Measurements from ENCODE around the gene ENOX1.

Gene ENOX1

GRCh38 chr13:43529796-43530195, 257.0 kb downstream of the ENOX1 start:
- DNase-seq: no peak

GRCh38 chr13:43528992-43529391, 257.8 kb downstream of the ENOX1 start:
- DNase-seq: no peak

GRCh38 chr13:43522788-43523187, 264.0 kb downstream of the ENOX1 start:
- DNase-seq: no peak

GRCh38 chr13:43520351-43520750, 266.4 kb downstream of the ENOX1 start:
- DNase-seq: no peak

- DNase-seq: no peak
Measured at GRCh38 chr13:43518833-43519232, 267.9 kb downstream of the ENOX1 start.

- DNase-seq: no peak
Measured at GRCh38 chr13:43516401-43516833, 270.4 kb downstream of the ENOX1 start.

- DNase-seq: no peak
Measured at GRCh38 chr13:43515531-43515930, 271.2 kb downstream of the ENOX1 start.

- no peak for DNase-seq
Measured at GRCh38 chr13:43514311-43514710, 272.5 kb downstream of the ENOX1 start.

- no peak for DNase-seq
Measured at GRCh38 chr13:43512221-43512620, 274.6 kb downstream of the ENOX1 start.

GRCh38 chr13:43510956-43511901, 275.5 kb downstream of the ENOX1 start:
- DNase-seq: no peak

GRCh38 chr13:43495732-43496131, 291.0 kb downstream of the ENOX1 start:
- no peak for DNase-seq

GRCh38 chr13:43494206-43494605, 292.6 kb downstream of the ENOX1 start:
- DNase-seq: no peak

GRCh38 chr13:43493496-43494000, 293.2 kb downstream of the ENOX1 start:
- no peak for DNase-seq

- no peak for DNase-seq
Measured at GRCh38 chr13:43492745-43493144, 294.0 kb downstream of the ENOX1 start.

GRCh38 chr13:43492311-43492710, 294.5 kb downstream of the ENOX1 start:
- DNase-seq: no peak

- no peak for DNase-seq
Measured at GRCh38 chr13:43489233-43489632, 297.5 kb downstream of the ENOX1 start.

- no peak for DNase-seq
Measured at GRCh38 chr13:43487885-43488284, 298.9 kb downstream of the ENOX1 start.

GRCh38 chr13:43487461-43487860, 299.3 kb downstream of the ENOX1 start:
- DNase-seq: no peak

- peak; percentile 75 to 82 (median 81) for DNase-seq
Measured at GRCh38 chr13:43484432-43485225, 302.1 kb downstream of the ENOX1 start.

GRCh38 chr13:43483930-43484329, 302.8 kb downstream of the ENOX1 start:
- DNase-seq: no peak

GRCh38 chr13:43482641-43483040, 304.1 kb downstream of the ENOX1 start:
- no peak for DNase-seq

GRCh38 chr13:43482026-43482425, 304.7 kb downstream of the ENOX1 start:
- DNase-seq: peak; percentile 71 to 93 (median 88)

- DNase-seq: peak in 2 of 3 donors; percentile 18 to 29
Measured at GRCh38 chr13:43478902-43479301, 307.9 kb downstream of the ENOX1 start.

GRCh38 chr13:43478211-43478610, 308.6 kb downstream of the ENOX1 start:
- peak; percentile 19 to 73 (median 57) for DNase-seq

Data from suppressor macrophage treated with lipopolysaccharide for 1 hour (primary cell).